ENCODE results near the gene SPI1.

DNA sequence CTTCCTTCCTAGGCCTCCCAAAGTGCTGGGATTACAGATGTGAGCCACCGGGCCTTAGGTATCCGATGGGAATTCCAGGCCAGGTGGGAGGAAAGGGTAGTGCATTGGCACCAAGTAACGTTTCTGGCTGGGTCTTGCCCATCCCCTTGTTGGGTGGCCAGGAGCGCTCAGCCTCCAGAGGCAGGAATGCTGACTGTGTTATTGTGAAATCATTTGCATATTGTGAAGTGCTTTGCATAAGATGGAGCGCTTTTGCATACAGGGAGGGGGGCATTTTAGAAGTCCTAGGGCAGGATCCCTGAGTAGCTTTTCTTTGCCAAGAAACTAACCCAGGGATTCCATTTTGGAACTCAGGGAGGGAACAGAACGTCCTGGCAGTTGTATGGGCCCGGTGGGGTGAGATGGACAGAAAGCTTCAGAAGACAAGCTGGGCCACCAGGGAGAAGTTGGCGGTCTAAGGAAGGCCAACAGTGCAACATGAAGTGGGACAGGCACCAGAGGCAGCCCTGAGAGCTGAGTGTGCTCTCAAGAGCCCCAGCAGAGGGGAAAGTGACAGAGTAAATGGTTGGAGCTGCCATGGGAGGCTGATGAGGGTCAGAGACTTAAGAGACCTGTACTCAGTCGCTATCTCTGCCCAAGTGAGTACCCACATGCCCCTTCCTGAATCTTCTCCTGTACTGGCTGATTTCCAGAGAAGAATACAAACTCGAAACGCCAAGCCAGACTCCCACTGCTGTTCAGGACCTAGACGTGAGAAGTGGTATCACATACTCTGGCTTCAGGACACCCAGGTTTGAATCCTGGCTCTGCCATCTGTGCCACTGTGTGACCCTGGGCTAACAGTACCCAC, 28.8 kb upstream of the SPI1 start:
- TF ChIP-seq, protein P1, sequence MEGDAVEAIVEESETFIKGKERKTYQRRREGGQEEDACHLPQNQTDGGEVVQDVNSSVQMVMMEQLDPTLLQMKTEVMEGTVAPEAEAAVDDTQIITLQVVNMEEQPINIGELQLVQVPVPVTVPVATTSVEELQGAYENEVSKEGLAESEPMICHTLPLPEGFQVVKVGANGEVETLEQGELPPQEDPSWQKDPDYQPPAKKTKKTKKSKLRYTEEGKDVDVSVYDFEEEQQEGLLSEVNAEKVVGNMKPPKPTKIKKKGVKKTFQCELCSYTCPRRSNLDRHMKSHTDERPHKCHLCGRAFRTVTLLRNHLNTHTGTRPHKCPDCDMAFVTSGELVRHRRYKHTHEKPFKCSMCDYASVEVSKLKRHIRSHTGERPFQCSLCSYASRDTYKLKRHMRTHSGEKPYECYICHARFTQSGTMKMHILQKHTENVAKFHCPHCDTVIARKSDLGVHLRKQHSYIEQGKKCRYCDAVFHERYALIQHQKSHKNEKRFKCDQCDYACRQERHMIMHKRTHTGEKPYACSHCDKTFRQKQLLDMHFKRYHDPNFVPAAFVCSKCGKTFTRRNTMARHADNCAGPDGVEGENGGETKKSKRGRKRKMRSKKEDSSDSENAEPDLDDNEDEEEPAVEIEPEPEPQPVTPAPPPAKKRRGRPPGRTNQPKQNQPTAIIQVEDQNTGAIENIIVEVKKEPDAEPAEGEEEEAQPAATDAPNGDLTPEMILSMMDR (IDR thresholded peaks at IDR 0.05): no peak
- TF ChIP-seq, protein P2, sequence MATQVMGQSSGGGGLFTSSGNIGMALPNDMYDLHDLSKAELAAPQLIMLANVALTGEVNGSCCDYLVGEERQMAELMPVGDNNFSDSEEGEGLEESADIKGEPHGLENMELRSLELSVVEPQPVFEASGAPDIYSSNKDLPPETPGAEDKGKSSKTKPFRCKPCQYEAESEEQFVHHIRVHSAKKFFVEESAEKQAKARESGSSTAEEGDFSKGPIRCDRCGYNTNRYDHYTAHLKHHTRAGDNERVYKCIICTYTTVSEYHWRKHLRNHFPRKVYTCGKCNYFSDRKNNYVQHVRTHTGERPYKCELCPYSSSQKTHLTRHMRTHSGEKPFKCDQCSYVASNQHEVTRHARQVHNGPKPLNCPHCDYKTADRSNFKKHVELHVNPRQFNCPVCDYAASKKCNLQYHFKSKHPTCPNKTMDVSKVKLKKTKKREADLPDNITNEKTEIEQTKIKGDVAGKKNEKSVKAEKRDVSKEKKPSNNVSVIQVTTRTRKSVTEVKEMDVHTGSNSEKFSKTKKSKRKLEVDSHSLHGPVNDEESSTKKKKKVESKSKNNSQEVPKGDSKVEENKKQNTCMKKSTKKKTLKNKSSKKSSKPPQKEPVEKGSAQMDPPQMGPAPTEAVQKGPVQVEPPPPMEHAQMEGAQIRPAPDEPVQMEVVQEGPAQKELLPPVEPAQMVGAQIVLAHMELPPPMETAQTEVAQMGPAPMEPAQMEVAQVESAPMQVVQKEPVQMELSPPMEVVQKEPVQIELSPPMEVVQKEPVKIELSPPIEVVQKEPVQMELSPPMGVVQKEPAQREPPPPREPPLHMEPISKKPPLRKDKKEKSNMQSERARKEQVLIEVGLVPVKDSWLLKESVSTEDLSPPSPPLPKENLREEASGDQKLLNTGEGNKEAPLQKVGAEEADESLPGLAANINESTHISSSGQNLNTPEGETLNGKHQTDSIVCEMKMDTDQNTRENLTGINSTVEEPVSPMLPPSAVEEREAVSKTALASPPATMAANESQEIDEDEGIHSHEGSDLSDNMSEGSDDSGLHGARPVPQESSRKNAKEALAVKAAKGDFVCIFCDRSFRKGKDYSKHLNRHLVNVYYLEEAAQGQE (IDR thresholded peaks at IDR 0.05; ENCODE audit: insufficient read depth in 1 of 2, low read depth in 2 of 2, low read length in 1 of 2): no peak
- no peak for TF ChIP-seq POLR2AphosphoS5 (IDR thresholded peaks at IDR 0.05; ENCODE audit: low read depth, low read length)
- TF ChIP-seq SIN3A (IDR thresholded peaks at IDR 0.05; ENCODE audit: borderline replicate concordance, insufficient read depth, low read depth, low read length): no peak
